GM18505 (cell line): ENCODE measurements around the gene VIL1.

ENCODE experiments used
- ATAC-seq: cut with Tn5 transposase; IDR thresholded peaks from one replicate; pipeline ENCODE4 v1.9.1; 2021; ENCODE audit not compliant: unreplicated experiment
- POLR2A ChIP-seq: IDR thresholded peaks from 4 replicates; pipeline ENCODE4 v1.6.1; 2011; ENCODE audit warnings: borderline replicate concordance; ENCODE audit not compliant: insufficient read depth, insufficient read length; ENCODE audit errors: extremely low read depth

The VIL1 gene

DNA sequence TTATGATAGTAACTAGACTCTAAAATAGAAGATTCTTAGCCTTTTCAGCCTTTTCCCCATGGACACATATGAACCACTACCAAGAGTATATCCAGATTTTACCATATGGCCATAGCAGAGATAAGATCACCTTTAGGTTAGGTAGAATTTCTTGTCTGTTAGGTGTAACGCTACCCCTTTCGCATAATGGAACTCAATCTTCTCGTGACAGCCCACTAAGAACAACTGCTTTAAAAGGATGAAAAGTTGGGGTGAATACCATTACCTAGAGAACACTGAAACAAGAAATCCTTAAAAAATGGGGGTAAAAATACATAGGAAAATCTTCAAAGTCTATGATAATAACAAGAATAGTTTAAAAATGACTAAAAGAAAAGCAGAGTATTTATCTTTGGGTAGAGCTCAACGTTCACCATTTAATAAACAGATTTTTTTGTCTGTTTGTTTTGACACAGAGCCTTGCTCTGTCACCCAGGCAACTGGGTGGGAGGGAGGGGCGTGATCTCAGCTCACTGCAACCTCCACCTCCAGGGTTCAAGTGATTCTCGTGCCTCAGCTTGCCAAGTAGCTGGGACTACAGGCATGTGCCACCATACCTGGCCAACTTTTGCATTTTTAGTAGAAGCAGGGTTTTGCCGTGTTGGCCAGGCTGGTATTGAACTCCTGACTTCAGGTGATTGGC lies 67.2 kb downstream of the VIL1 start:
- no peak for TF ChIP-seq POLR2A
- ATAC-seq = no peak

DNA sequence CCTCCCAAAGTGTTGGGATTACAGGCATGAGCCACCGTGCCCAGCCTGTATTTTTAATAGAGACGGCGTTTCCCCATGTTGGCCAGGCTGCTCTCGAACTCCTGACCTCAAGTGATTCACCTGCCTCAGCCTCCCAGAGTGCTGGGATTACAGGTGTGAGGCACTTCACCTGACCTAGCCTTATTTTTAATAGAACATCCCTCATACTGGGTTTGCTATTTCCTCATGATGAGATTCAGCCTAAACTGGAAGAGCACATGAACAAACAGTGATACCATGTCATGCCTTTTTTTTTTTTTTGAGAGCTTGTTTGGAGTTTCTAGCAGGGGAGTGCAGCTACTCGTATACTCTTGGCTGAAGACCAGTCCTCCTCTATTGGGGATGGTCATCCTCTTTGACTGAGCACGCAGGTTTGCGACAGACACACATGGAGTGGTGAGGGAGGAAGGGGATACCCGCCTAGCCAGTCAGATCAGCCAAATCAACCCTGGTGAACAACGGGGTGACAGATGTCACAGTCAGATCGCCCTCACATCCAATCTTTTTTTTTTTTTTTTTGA lies 81.7 kb downstream of the VIL1 start:
- no peak for ATAC-seq
- no peak for TF ChIP-seq POLR2A

DNA sequence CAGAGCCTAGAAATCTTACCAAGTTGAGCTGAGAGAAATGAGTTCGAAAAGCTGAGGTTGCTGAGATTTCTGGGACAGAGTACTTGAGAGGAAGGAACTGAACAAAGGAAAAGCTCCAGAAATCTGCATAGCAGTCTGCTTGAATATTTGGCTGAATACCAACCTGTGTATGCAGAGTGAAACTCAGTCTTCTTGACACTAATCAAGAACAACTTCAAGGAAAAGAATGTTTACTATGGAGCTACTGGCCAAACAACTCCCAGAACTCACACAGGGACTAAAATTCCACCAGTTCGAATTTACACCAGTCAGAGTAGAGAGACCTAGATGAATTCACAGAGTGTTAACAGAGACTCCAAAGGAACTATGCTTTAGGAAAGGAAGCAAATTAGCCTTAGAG lies 82.7 kb downstream of the VIL1 start:
- no peak for ATAC-seq
- no peak for TF ChIP-seq POLR2A
